Body of pancreas (tissue), 4 donors: ENCODE measurements around the gene DISP3.

Source experiments
- POLR2A ChIP-seq, 3 donors: fragments of 450-650 bp; IDR thresholded peaks; one replicate each; pipeline ENCODE4 v1.6.1; 2016; ENCODE audit warnings: antibody characterized with exemption in 3 of 3, mild to moderate bottlenecking in 2 of 3
- TF ChIP-seq, protein P1 (sequence below), 7 experiments: fragments of 450-650 bp in 4 of 7; fragments of 200-600 bp in 3 of 7; sonication (generic) in 3 of 7; IDR thresholded peaks; one replicate each; pipeline ENCODE4 v1.5.1; 2016 to 2019; ENCODE audit warnings: antibody characterized with exemption in 7 of 7

DNA sequence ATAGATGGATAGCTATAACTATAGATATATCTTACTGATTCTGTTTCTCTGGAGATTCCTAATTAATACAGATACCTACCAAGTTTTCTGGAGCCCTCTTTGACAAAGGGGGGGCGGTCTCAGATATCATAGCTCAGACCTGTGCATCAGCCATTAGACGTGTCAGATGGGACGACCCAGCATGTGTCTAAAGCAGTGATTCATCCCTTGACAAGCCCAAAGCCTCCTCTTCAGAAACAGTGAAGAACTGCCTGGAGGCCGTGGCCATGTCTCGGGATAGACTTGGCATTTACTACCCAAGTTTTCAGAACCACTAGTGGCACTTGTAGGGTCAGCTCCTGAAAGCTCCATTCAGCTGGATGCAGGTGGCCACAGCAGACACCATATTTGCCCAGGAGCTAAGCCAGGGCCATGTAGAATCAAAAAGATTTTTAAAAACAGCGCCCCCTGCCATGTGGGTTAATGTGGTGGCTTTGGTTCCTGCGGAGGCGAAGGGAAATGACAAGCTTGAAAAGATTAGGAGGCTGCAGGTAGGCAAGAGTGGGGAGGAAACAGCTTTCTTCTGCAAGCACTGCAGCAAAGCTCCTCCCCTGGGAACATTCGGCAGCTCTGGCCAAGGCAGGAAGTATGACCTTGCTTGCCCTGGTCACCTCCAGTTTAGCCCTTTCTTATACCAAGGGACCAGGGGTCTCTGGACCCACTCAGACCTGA lies 93.1 kb downstream of the DISP3 start:
- TF ChIP-seq, protein P1, sequence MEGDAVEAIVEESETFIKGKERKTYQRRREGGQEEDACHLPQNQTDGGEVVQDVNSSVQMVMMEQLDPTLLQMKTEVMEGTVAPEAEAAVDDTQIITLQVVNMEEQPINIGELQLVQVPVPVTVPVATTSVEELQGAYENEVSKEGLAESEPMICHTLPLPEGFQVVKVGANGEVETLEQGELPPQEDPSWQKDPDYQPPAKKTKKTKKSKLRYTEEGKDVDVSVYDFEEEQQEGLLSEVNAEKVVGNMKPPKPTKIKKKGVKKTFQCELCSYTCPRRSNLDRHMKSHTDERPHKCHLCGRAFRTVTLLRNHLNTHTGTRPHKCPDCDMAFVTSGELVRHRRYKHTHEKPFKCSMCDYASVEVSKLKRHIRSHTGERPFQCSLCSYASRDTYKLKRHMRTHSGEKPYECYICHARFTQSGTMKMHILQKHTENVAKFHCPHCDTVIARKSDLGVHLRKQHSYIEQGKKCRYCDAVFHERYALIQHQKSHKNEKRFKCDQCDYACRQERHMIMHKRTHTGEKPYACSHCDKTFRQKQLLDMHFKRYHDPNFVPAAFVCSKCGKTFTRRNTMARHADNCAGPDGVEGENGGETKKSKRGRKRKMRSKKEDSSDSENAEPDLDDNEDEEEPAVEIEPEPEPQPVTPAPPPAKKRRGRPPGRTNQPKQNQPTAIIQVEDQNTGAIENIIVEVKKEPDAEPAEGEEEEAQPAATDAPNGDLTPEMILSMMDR (IDR thresholded peaks at IDR 0.05): no peak
- TF ChIP-seq POLR2A (IDR thresholded peaks at IDR 0.05): no peak
